AG04450 (cell line): ENCODE results near the gene CORO2B. TPM values are rescaled to one million over a fixed set of nuclear protein-coding genes. Genes with fewer than 3 reads are reported as not detected.

Experiments
- CTCF ChIA-PET: fragments of 300-600, 350-600 bp; formaldehyde crosslinking; extraction: SDS; loops from one replicate; lab custom pipeline; 2022; ENCODE audit warnings: antibody characterized with exemption, inconsistent platforms; lab: Charles Lee
- POLR2A ChIA-PET: fragments of 350-600 bp; formaldehyde crosslinking; extraction: SDS; loops from one replicate; lab custom pipeline; 2021; ENCODE audit warnings: antibody characterized with exemption, inconsistent platforms; lab: Yijun Ruan, JAX
- DNase-seq: peaks from one replicate; pipeline ENCODE4 v3.0.0-alpha.2; 2011; ENCODE audit warnings: low read depth, low spot score
- H3K27ac ChIP-seq: one replicate; pipeline ENCODE4 v1.5.1; 2012; ENCODE audit warnings: low read depth, low read length, control low read depth
- H3K27me3 ChIP-seq: one replicate; pipeline ENCODE4 v1.6.0; 2012; ENCODE audit warnings: low read length; ENCODE audit not compliant: control insufficient read depth, insufficient read depth
- H3K4me3 ChIP-seq: 2 replicates; pipeline ENCODE4 v1.5.1; 2011; ENCODE audit warnings: mild to moderate bottlenecking, low read depth, low read length, control low read depth
- H3K9me3 ChIP-seq: 2 replicates; pipeline ENCODE4 v1.5.1; 2012; ENCODE audit warnings: low read length; ENCODE audit not compliant: control insufficient read depth, insufficient read depth
- CTCF ChIP-seq: IDR thresholded peaks from 2 replicates; pipeline ENCODE4 v1.5.1; 2011; ENCODE audit warnings: low read depth, low read length, control low read depth, inconsistent platforms
- polyA plus RNA-seq: library from polyadenylated mRNA; depleted of rRNA; stranded (reverse); fragments of >200 nt; gene quantifications from 2 replicates; pipeline ENCODE4 v1.2.3, GENCODE V29; 2011

The CORO2B gene
- polyA plus RNA-seq, 1 experiment = 16.1 TPM

GRCh38 chr15:68691705-68692104 is 112.9 kb downstream of the CORO2B start:
- no peak overlapping the region for H3K27ac ChIP-seq
- H3K4me3 ChIP-seq = no peak overlapping the region

GRCh38 chr15:68693071-68693470 is 114.3 kb downstream of the CORO2B start:
- no peak overlapping the region for H3K4me3 ChIP-seq
- POLR2A ChIA-PET = no interaction called here
- H3K27ac ChIP-seq = no peak overlapping the region
- H3K9me3 ChIP-seq = no peaks in the 10 kb centered on the region; the same call in 1 of the 2 replicates
- CTCF ChIA-PET = no interaction called here
- no peak for DNase-seq
- H3K27me3 ChIP-seq = no peaks in the 10 kb centered on the region
- no peak for TF ChIP-seq CTCF

More at GRCh38 chr15:68691705-68692104, 112.9 kb downstream of the CORO2B start:
- Histone ChIP-seq H3K27me3 (no peaks in the 10 kb centered on the region), H3K9me3 (no peaks in the 10 kb centered on the region)
- DNase-seq = no peak
- ChIA-PET CTCF (interaction anchor here (0.8 to 1.1 kb wide), 2 partner anchors 18 to 185 kb away, joined by 3 read pairs; no protein-coding TSS in a partner anchor), POLR2A (interaction anchor here (0.6 kb wide), 1 partner anchor 14 kb away, joined by 3 read pairs; no protein-coding TSS in a partner anchor)
- TF ChIP-seq CTCF = no peak

GRCh38 chr15:68694111-68694510 is 115.3 kb downstream of the CORO2B start:
- DNase-seq = no peak
- ChIA-PET CTCF (no interaction called here), POLR2A (no interaction called here)
- H3K9me3 ChIP-seq = no peaks in the 10 kb centered on the region; the same call in 1 of the 2 replicates
- no peak overlapping the region for H3K27ac ChIP-seq
- no peak overlapping the region for H3K4me3 ChIP-seq
- H3K27me3 ChIP-seq = no peaks in the 10 kb centered on the region
- TF ChIP-seq CTCF = no peak

GRCh38 chr15:68695061-68695595 is 116.3 kb downstream of the CORO2B start:
- Histone ChIP-seq H3K27me3 (no peaks in the 10 kb centered on the region), H3K4me3 (no peak overlapping the region), H3K9me3 (no peaks in the 10 kb centered on the region; the same call in 1 of the 2 replicates), H3K27ac (no peak overlapping the region)
- no peak for DNase-seq
- TF ChIP-seq CTCF = no peak
- POLR2A ChIA-PET = no interaction called here
- CTCF ChIA-PET = interaction anchor here (0.7 kb wide), 1 partner anchor 21 kb away, joined by 3 read pairs; no protein-coding TSS in a partner anchor
